ENCODE results near the gene PLXNA2.

PLXNA2 gene

GRCh38 chr1:208085655-208086515 is 158.3 kb downstream of the PLXNA2 start:
- DNase-seq: no peak

DNA sequence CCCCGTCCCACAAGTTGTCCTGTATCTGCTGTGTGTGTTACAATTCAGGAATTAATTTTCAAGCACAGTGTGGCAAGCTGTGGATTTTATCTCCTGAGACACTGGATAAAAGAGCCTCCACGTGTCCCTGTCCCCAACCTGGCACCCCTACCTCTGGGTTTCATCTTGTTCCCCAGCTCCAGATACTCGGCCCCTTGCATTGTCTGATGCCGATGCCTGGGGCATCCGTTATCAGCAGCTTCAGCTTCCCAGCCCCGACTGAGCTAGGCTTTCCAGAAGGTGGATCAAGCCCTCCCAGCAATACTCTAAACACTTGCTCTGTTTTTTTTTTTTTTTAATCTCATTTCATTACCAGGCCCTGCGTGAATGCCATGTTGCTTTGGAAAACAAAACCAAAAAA is 159.4 kb downstream of the PLXNA2 start:
- DNase-seq: no peak

GRCh38 chr1:208084220-208084619 is 160.0 kb downstream of the PLXNA2 start:
- no peak for DNase-seq

GRCh38 chr1:208083715-208084085 is 160.5 kb downstream of the PLXNA2 start:
- DNase-seq: no peak

DNA sequence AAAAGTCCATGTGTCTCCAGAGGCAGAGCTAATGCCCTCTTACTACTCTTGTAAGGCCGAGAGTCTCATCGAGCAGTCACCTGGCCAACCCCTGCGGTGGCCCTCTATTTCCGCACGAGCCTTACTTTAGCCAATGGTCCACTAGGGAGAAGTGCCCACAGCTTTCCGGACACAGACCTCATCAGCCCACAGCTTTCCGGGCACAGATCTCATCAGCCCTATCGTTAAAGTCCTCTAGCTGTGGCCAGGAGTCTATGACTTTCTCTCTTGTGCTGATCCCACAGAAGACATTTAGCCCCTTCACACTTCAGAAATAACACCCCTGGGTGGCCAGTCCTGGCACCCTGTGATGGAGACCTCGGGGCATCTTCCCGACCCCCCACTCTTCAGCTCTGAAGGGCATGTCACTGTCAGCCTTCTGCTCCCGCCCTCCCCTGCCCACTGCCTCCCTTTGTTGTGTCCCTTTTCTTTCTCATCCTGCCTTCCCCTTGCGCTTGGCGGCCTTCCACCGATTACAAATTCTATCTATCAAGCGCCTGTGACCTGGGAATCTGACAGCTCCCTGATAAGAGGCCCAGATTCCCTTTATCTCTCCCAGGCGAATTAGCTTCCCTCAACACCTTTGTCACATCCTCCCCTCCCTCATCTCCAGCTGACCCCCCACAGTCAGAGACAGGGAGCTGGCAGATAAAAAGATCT is 161.0 kb downstream of the PLXNA2 start:
- no peak for DNase-seq

DNA sequence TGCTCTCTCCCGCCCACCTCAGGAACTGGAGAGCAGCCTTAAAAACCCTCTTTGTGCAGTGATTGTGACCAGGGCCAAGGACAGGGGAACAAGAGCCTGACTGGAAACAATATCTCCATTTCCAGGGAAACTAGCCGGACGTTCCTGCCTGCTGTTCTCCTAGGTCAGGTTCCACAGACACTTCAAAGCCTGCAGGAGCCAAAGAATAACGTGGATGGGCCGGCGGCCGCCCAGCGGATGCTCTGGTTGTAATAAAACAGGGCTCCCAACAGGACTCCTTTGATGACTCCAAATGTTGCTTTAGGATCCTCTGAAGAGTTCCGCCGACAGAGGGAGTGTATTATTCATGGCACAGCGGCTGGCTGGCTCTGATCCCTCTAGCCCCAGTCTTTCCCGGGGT is 162.2 kb downstream of the PLXNA2 start:
- no peak for DNase-seq

- DNase-seq: no peak
Measured at GRCh38 chr1:208080396-208081286, 163.5 kb downstream of the PLXNA2 start.

DNA sequence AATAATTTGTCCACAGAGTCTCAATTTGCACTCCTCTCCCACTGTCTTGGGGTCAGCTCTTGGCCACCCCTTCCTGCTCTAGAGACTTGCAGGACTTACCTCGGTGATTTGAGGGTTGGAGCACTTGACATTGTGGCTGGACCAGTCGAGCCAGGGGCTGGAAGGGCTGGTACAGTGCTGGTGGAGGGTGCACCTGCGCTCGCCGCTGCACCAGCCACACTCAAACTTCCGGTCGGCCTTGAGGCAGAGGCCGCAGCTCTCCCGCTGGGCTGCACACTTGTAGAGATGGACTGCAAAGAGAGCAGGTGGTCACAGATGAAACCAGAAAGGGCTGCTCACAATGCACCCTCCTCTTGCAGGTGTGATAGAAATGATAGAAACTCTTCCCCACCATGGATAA is 165.0 kb downstream of the PLXNA2 start:
- no peak for DNase-seq

DNA sequence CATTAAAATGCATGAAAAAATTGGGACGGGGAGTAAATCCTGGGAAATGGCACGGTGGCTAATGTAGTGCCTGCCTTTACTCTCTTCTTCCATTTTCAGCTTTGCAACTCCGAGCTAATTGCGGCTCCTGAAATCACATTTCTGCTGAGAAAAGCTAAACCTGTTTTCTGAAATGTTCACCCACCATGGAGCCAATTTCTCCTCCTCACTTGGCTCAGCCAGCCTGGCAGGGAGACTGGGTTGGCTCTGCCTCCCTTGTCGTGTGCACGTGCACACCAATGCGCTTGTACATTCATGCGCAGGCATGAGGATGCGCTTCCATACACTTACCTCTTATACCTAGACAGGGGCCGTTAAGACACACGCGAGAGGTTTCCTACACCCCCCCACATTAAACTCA is 165.4 kb downstream of the PLXNA2 start:
- DNase-seq: no peak

- DNase-seq: no peak
Measured at GRCh38 chr1:208077232-208078075, 166.7 kb downstream of the PLXNA2 start.

GRCh38 chr1:208074353-208074752 is 169.8 kb downstream of the PLXNA2 start:
- no peak for DNase-seq

DNA sequence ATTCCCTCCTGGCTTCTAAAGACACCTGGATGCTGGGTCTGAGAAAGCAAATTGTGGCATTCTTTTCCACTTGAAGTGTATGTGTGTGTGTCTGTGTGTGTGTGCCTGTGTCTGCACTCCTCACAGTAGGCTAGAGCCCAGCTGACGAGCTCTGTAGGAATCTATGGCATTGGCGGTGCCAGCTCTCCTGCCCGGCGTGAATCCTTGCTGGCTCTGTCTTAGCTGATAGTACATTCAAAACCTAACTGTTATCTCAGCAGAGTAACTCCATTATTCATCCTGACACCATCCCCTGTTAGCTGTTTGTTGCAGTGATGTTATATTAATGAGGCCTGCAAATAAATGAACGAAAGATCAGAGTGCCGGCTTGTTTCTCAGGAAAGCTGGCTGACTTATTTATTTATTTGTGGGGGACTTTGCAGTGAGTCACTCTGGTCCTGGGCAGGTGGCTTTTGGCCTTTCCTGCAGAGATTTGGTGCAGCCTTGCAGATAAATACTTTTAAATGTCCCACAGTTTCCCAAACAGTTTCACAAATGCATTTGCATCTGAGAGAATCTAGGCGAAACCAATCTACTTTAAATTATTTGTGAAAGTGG is 172.7 kb downstream of the PLXNA2 start:
- DNase-seq: no peak

GRCh38 chr1:208069908-208070307 is 174.3 kb downstream of the PLXNA2 start:
- DNase-seq: no peak

DNA sequence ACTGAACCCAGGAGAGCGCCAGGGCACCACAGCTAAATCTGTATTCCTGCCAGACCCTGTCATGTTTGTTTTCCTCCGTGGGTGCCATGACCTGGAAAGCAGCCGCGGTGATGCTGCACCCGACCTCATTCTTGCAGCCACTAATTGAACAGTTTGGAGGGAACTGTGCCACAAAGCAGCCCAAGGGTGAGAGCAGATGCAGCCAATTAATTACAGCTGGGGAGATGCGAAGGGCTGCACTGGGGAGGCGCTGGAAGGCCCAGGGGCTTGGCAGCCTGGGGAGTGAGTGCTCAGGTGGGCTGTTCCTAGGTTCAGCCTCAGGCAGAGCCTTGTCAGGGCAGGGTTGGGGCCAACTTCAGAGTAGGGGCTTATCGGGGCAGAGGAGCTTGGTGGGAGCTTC is 174.9 kb downstream of the PLXNA2 start:
- DNase-seq: no peak

DNA sequence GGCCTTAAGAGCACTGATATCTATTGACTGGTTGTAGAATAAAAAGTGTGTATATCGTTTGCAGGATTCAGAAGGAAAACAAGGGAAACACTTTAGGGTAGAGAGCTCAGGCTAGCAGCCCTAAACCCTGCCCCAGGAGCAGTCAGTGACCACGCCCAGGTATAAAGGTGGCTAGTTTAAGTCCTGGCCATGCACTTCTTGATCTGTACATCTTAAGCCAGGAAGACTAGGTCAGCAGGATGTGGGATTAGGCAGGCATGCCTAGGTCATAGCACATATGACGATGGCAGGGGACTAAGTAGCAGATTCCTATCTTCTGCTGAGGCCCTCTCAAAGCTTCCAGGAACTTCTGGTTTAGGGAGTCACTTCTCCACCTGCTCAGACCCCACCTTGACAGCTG is 175.3 kb downstream of the PLXNA2 start:
- no peak for DNase-seq

GRCh38 chr1:208068407-208068806 is 175.8 kb downstream of the PLXNA2 start:
- DNase-seq: no peak

DNA sequence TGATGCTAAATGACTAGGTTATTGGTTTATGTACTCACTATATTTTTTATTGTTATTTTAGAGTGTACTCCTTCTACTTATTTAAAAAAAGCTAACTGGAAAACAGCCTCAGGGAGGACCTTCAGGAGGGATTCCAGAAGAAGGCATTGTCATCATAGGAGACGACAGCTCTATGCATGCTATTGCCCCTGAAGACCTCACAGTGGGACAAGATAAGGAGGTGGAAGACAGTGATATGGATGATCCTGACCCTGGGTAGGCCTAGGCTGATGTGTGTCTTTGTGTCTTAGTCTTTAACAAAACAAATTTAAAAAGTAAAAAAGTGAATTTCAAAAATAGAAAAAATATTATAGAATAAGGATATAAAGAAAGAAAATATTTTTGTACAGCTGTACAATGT is 177.6 kb downstream of the PLXNA2 start:
- DNase-seq: no peak

- no peak for DNase-seq
Measured at GRCh38 chr1:208065862-208066261, 178.3 kb downstream of the PLXNA2 start.

- no peak for DNase-seq
Measured at GRCh38 chr1:208061632-208062031, 182.6 kb downstream of the PLXNA2 start.

GRCh38 chr1:208061118-208061517 is 183.1 kb downstream of the PLXNA2 start:
- no peak for DNase-seq

GRCh38 chr1:208060215-208060869 is 183.8 kb downstream of the PLXNA2 start:
- no peak for DNase-seq
